Spleen (tissue), 11 donors: Measurements from ENCODE around the gene TSHZ2. TPM values are rescaled to one million over a fixed set of nuclear protein-coding genes. Genes with fewer than 3 reads are reported as not detected.

Experiments used
- DNase-seq: peaks from one replicate; pipeline ENCODE4 v3.0.0-alpha.2; 2020
- H3K27ac ChIP-seq, 8 donors: fragments of 200-600 bp; sonication (generic) in 7 of 8; 1 replicate in 4 of 8; 2 replicates in 4 of 8; pipeline versions ENCODE4 v1.5.0 to v1.8.0; 2016 to 2021; ENCODE audit warnings: inconsistent platforms in 4 of 8, mild to moderate bottlenecking in 4 of 8, moderate library complexity in 1 of 8
- H3K27me3 ChIP-seq, 7 donors: fragments of 200-600 bp; sonication (generic) in 6 of 7; replicated peaks in 1 of 7; 1 replicate in 4 of 7; 2 replicates in 3 of 7; pipeline versions ENCODE4 v1.5.0 to v1.8.0; 2016 to 2021; ENCODE audit warnings: inconsistent platforms in 3 of 7, mild to moderate bottlenecking in 1 of 7
- H3K36me3 ChIP-seq, 6 donors: fragments of 200-600 bp; sonication (generic) in 5 of 6; 1 replicate in 4 of 6; 2 replicates in 2 of 6; pipeline versions ENCODE4 v1.5.0 to v1.8.0; 2016 to 2021; ENCODE audit warnings: inconsistent platforms in 2 of 6
- H3K4me1 ChIP-seq, 6 donors: fragments of 200-600 bp; sonication (generic) in 5 of 6; 1 replicate in 3 of 6; 2 replicates in 3 of 6; pipeline versions ENCODE4 v1.5.0 to v1.8.0; 2016 to 2021; ENCODE audit warnings: inconsistent platforms in 3 of 6
- H3K4me3 ChIP-seq, 8 donors: fragments of 200-600 bp; sonication (generic) in 7 of 8; 1 replicate in 4 of 8; 2 replicates in 4 of 8; pipeline versions ENCODE4 v1.5.0 to v1.8.0; 2016 to 2021; ENCODE audit warnings: inconsistent platforms in 4 of 8, mild to moderate bottlenecking in 4 of 8, moderate library complexity in 2 of 8
- H3K9me3 ChIP-seq, 8 donors: fragments of 200-600 bp; sonication (generic) in 7 of 8; 1 replicate in 4 of 8; 2 replicates in 4 of 8; pipeline versions ENCODE4 v1.5.0 to v1.8.0; 2016 to 2021; ENCODE audit warnings: inconsistent platforms in 4 of 8
- CTCF ChIP-seq, 11 experiments: fragments of 200-600 bp in 7 of 11; fragments of 450-650 bp in 4 of 11; sonication (generic) in 4 of 11; IDR thresholded peaks in 8 of 11; conservative IDR thresholded peaks in 3 of 11; 1 replicate in 7 of 11; 2 replicates in 4 of 11; pipeline versions ENCODE4 v1.4.0 to v1.8.0; 2016 to 2021; ENCODE audit warnings: antibody characterized with exemption in 11 of 11, inconsistent platforms in 4 of 11, mild to moderate bottlenecking in 1 of 11
- POLR2A ChIP-seq, 3 donors: fragments of 450-650 bp; IDR thresholded peaks; one replicate each; pipeline ENCODE4 v1.5.1; 2017; ENCODE audit warnings: antibody characterized with exemption in 3 of 3, mild to moderate bottlenecking in 1 of 3
- POLR2AphosphoS5 ChIP-seq, 3 donors: sonication (generic); formaldehyde crosslinking; IDR thresholded peaks; one replicate each; pipeline ENCODE4 v1.5.1; 2017; ENCODE audit warnings: antibody characterized with exemption in 3 of 3
- WGBS, 5 donors: extraction: QIAGEN DNeasy Blood & Tissue Kit in 3 of 5; methylation state at CpG; one replicate each; pipeline versions ENCODE4 v1.1.5 to v1.1.7; 2013 to 2018; 5-methylcytosine and 5-hydroxymethylcytosine counted together
- intact Hi-C: fragments of 100-400 bp; cut with DNase I; formaldehyde crosslinking; loops from one replicate; pipeline ENCODE4 v1.15.0; 2023; ENCODE audit warnings: low total_unique reads
- polyA plus RNA-seq, 3 donors: library from polyadenylated mRNA; stranded (reverse); fragments of 200-250 nt; gene quantifications; one replicate each; pipeline ENCODE4 v1.2.1, GENCODE V29; 2013
- total RNA-seq, 7 donors: library from RNA; depleted of rRNA in 3 of 7; stranded (reverse); fragments of >200 nt in 3 of 7; fragmentation: NEBNext Ultra II Directional in 4 of 7; extraction: Animal tissue kit (Norgen Biotek cat#: 25700) in 4 of 7; gene quantifications; one replicate each; pipeline versions ENCODE4 v1.1.0 to v1.2.1, GENCODE V29; 2016 to 2021
- donor health status: healthy with polysubstance abuse.
- donor health status: DM: no; HTN: no; CAD: no; lungs with moderate emphysema.
- donor health status: DM: no; HTN: no; CAD: no.
- donor health status: Bipolar disorder and iron deficiency.
- donor health status: healthy.
- donor health status: DM: no; HTN: no; CAD: no.
- donor health status: DM: yes; HTN: yes; CAD: no.

The TSHZ2 gene
- total and polyA plus RNA-seq, 10 donors, result 0.86 to 19.2 (median 15.7) TPM

GRCh38 chr20:53419693-53420460 is 447.7 kb downstream of the TSHZ2 start:
- Histone ChIP-seq H3K36me3 (no peaks in the 10 kb centered on the region), H3K4me3 (no peak overlapping the region), H3K9me3 (no peaks in the 10 kb centered on the region), H3K27me3 (no peaks in the 10 kb centered on the region), H3K27ac (no peak overlapping the region), H3K4me1 (no peaks in the 10 kb centered on the region)
- intact Hi-C loops, result loop anchor here (10.0 kb wide), 1 partner anchor 525 kb away; no protein-coding TSS in a partner anchor
- TF ChIP-seq POLR2AphosphoS5 (IDR thresholded peaks at IDR 0.05) (no peak), POLR2A (IDR thresholded peaks at IDR 0.05) (no peak), CTCF (IDR thresholded peaks at IDR 0.05 in 8 of 11, conservative IDR thresholded peaks at IDR 0.05 in 3 of 11) (no peak)
- DNase-seq, result no peak
- WGBS, 5 donors, result 88 to 94% (median 91%) methylated on average over 11 of the region's 11 CpGs

DNA sequence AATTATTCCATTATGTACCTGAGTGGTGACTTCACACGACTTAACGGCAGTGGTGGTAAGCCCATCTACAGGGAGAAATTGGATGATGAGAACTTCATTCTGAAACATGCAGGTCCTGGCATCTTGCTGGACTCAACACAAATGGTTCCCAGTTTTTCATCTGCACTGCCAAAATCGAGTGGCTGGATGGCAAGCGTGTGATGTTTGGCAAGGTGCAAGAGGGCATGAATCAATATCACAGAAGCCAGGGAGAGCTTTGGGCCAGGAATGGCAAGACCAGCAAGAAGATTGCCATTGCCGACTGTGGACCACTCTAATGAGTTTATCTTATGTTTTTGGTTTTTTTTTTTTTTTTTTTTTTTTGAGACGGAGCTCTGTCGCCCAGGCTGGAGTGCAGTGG is 449.2 kb downstream of the TSHZ2 start:
- 93 to 98% (median 97%) methylated on average over 7 of the region's 7 CpGs for WGBS, 5 donors
- no peak for TF ChIP-seq CTCF (IDR thresholded peaks at IDR 0.05 in 8 of 11, conservative IDR thresholded peaks at IDR 0.05 in 3 of 11)
- no peak for TF ChIP-seq POLR2AphosphoS5 (IDR thresholded peaks at IDR 0.05)
- TF ChIP-seq POLR2A (IDR thresholded peaks at IDR 0.05), result no peak
- no peaks in the 10 kb centered on the region for H3K4me1 ChIP-seq

GRCh38 chr20:53422039-53422438 is 449.9 kb downstream of the TSHZ2 start:
- intact Hi-C loops, result no loop called here
- no peaks in the 10 kb centered on the region for H3K27me3 ChIP-seq
- no peaks in the 10 kb centered on the region for H3K36me3 ChIP-seq
- TF ChIP-seq POLR2A (IDR thresholded peaks at IDR 0.05) (no peak), CTCF (IDR thresholded peaks at IDR 0.05 in 8 of 11, conservative IDR thresholded peaks at IDR 0.05 in 3 of 11) (no peak), POLR2AphosphoS5 (IDR thresholded peaks at IDR 0.05) (no peak)
- 89 to 92% (median 90%) methylated on average over 7 of the region's 7 CpGs for WGBS, 5 donors
- H3K9me3 ChIP-seq, result no peaks in the 10 kb centered on the region
- H3K4me1 ChIP-seq, result no peaks in the 10 kb centered on the region
- H3K27ac ChIP-seq, result no peak overlapping the region
- no peak for DNase-seq
- no peak overlapping the region for H3K4me3 ChIP-seq

More for the DNA sequence above, 449.2 kb downstream of the TSHZ2 start:
- H3K4me3 ChIP-seq, result no peak overlapping the region
- no peaks in the 10 kb centered on the region for H3K36me3 ChIP-seq
- no peak for DNase-seq
- intact Hi-C loops, result no loop called here
- no peaks in the 10 kb centered on the region for H3K9me3 ChIP-seq
- H3K27me3 ChIP-seq, result no peaks in the 10 kb centered on the region
- no peak overlapping the region for H3K27ac ChIP-seq

GRCh38 chr20:53423587-53424146 is 451.5 kb downstream of the TSHZ2 start:
- 86 to 97% (median 95%) methylated on average over 7 to 12 of the region's 12 CpGs for WGBS, 5 donors
- no peaks in the 10 kb centered on the region for H3K4me1 ChIP-seq

More at GRCh38 chr20:53423587-53424146, 451.5 kb downstream of the TSHZ2 start:
- H3K27ac ChIP-seq, result no peak overlapping the region
- no peaks in the 10 kb centered on the region for H3K9me3 ChIP-seq
- H3K4me3 ChIP-seq, result no peak overlapping the region
- intact Hi-C loops, result no loop called here
- DNase-seq, result no peak
- no peaks in the 10 kb centered on the region for H3K36me3 ChIP-seq
- no peaks in the 10 kb centered on the region for H3K27me3 ChIP-seq
- TF ChIP-seq POLR2AphosphoS5 (IDR thresholded peaks at IDR 0.05) (no peak), CTCF (IDR thresholded peaks at IDR 0.05 in 8 of 11, conservative IDR thresholded peaks at IDR 0.05 in 3 of 11) (no peak), POLR2A (IDR thresholded peaks at IDR 0.05) (no peak)
